Cerebellar cortex (tissue), 1 donor: Measurements from ENCODE around the gene H2AZ1.

Experiments
- DNase-seq: peaks from one replicate; pipeline ENCODE4 v3.0.0-alpha.2; 2015; ENCODE audit warnings: low spot score

The H2AZ1 gene

DNA sequence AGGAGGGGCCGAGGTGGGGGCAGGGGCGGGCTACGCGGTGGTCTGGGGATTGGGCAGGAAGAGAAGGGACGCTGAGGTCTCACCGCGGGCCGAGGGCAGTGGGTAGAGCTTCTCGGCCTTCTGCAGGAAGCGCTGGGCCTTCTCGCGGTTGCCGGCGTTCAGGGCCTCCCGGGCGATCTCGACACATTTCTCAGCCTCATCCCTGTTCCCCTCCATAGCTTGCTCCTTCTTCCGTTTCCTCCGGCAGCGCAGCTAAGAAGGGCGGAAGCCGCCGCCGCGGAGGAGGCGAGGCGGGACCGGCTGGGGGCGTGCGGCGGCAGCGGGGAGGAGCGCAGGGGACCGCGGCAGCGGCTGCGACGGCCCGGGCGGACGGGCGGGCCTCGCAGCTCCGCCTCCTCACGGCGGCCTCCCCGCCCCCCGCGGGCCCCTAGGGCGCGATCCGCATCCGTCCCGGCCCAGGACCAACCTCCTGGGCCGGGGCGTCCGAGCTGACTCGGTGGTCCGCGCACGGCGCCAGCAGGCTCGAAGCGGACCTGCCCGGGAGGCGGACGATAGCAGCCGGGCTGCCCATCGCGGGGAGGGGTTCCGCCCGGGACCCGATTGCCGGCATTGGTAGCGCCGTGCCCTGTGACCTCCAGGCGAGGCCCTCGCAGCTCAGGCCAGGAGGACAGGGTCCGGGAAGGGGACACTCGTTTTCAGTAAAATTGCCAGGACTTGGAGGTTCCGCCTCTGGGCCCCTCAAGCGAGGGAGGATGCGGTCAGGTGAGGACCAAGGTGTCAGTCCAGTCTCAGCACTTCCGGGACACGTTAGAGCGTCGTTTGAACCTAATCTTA lies 3.5 kb downstream of the H2AZ1 start, which contains the start of gene DNAJB14:
Gene DNAJB14 (minus strand): TSS at position 263 of the 834 bp plus-strand sequence. CDS start 47 bp downstream, at position 216.
- DNase-seq, result peak; percentile 71

DNA sequence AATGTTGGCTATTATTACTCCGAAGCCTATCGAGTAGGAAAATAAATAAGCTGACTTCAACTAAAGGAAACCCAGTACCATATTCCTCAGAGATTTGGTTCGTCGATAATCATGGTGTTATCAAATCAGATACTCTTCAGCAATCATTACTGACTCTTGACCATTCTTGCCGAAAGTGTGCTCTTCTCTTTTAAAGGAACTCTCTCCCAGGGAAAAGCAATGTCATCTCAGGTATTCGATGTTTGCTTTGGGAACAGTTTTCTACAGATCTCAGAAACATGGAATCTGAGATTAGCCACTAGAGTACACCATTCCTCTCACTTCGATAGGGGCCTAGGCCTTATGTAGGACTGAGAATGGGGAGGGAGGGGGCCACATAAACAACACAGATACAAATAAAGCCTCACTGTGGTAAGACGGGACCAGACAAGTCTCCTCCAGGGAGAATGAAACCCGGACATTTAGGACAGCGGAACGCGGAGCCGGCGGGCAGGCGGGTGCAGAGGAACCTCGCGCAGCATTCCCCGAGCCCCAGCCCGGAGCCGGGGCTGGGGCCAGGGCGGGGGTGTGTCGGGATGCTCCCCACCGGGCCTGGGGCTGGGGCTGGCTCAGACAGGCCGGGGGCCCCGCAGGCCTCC lies 4.2 kb downstream of the H2AZ1 start:
- peak; percentile 51 for DNase-seq

DNA sequence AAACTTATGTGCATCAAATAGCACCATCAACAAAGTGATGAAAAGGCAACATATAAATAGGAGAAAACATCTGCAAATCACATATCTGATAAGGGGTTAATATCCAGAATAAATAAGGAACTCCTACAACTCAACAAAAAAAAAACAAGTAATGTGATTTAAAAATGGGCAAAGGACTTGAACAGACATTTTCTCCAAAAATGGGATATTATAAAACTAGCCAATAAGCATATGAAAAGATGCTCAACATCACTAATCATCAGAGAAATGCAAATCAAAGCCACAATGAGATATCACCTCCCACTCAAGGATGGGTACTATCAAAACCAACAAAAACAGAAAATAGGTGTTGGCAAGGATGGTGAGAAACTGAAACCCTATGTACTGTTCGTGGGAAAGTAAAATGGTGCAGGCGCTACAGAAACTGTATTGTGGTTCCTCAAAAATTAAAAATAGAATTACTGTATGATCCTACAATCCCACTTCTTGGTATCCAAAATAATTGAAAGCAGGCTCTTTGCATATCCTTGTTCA lies 6.1 kb downstream of the H2AZ1 start:
- no peak for DNase-seq

DNA sequence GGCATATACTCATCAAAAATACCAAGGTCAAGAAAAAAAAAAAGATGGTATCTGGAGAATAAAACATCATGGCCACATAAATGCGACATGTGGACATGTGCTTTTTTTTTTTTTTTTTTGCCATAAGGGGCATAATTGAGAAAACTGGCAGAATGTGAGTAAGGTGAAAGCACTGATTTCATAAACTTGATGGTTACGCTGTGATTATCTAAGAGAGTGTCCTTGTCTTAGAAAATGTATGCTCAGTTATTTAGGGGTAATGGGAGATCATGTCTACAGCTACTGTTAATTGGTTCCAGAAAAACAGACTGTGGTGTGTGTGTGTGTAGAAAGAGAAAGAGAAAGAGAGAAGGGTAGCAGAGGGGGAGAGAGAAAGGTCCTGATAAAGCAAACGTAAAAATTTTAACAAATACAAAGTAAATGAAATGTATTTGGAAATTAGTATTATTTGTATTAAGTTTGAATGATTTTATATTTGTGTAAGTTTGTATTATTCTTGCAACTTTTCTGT lies 11.8 kb downstream of the H2AZ1 start:
- no peak for DNase-seq

DNA sequence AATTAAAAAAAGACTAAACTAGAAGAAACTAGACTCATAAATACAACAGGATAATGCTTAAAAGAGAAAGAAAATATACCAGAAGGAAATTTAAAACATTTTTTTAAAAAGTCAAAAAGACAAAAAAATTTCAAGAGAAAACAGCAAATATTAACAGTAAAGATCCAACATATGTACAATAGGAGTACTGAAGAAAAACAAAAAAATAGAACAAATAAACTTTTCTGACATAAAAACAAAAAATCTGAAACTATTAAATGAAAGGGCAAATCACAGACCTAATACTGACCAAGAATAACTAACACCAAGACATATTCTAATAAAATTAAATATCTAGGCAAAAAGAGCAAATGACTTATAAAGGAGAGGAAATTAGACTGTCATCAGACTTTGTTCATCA lies 15.2 kb downstream of the H2AZ1 start:
- DNase-seq, result no peak

DNA sequence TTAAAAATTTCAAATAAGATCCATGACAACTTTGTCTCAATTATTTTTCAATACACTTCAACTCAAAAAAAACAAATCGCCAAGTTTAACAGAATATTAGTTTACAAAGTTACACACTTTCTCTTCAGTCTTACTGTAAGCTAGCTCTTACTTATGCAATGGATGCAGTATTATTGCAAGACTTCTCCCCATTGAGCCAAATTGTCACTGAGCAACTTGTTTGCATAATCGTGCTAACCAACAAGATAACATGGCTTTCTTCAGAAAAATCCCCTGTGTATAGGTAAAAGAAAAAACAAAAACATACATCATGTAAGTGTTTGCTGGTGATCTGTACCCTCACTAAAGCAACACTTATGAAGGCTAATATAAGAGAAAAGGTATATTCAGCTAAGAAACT lies 22.5 kb downstream of the H2AZ1 start:
- DNase-seq, result no peak

DNA sequence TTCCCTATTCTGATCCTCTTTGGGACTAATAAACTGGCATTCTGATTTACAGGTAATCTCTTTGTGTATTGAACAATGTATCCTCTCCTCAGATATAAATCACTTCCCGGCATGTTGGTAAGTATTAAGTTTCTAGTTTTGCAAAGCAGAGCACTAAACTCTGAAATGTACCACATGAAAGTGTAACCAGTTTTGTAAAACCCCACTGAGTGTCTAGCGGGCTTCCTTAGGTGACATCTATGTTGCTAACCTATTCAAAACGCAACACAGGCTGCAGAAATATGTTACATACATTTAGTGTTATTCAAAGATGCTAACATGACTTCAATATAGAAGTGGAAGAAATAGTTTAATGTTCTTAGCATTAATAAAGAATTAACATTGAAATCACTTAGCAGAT lies 28.9 kb downstream of the H2AZ1 start:
- no peak for DNase-seq

DNA sequence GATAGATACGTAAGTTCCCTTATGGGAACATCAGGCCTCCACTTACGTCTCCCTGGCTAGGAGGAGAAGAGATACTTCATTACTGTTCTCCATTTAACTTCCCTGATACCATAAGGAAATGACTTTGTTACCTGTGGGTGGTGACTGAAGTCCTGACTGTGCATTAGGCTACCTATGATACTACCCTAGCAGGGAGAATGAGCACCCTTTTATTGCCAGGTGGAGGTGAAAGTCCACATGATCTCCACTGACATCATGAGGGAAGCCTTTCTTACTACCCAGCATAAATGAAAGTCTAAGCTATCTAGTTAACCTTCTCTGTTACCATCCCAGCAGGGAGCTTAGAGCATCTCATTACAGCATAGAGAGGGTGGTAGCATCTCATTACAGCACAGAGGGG lies 31.4 kb downstream of the H2AZ1 start:
- DNase-seq, result no peak

DNA sequence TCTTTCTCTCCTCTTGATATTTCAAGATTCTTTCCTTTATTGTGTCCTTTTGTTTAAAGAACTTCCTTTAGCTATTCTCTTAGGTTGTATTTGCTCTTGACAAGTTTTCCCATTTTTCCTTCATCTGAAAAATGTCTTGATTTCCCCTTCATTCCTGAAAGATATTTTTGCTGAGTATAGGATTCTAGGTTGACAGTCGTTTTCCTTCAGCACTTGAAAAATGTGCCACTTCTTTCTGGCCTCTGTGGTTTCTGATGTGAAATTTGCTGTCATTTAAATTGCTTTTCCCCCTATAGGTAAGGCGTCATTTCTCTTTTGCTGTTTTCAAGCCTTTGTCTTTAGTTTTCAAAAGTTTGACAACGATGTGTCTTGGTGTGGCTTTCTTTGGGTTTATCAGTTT lies 32.5 kb downstream of the H2AZ1 start:
- DNase-seq, result no peak

DNA sequence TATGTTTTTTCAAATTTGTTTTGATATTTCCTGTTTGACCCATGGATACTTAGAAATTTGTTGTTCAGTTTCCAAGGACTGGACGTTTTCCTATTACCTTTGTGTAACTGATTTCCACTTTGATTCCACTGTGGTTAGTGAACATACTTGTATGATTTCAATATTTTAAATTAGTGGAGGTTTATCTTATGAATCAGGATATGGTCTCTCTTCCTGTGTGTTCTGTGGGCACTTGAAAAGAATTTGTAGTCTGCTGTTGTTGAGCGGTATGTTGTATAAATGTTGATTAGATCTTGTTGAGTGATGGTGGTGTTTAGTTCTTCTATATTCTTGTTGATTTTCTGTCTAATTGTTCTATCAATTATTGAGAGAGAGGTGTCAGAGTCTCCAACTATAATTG lies 34.6 kb downstream of the H2AZ1 start:
- no peak for DNase-seq
